Gastroesophageal sphincter (tissue), 4 donors: ENCODE measurements around the gene SDHA. TPM values are rescaled to one million over a fixed set of nuclear protein-coding genes. Genes with fewer than 3 reads are reported as not detected.

Experiments used
- ATAC-seq: fragments of 150-250 bp; one replicate; pipeline ENCODE4 v1.9.1; 2016; ENCODE audit warnings: mild to moderate bottlenecking, moderate library complexity
- H3K27ac ChIP-seq, 4 donors: fragments of 200-600 bp; sonication (generic) in 3 of 4; 1 replicate in 3 of 4; 2 replicates in 1 of 4; pipeline ENCODE4 v1.5.1; 2016 to 2019
- H3K27me3 ChIP-seq: fragments of 200-600 bp; sonication (generic); one replicate; pipeline ENCODE4 v1.5.1; 2019
- H3K36me3 ChIP-seq, 2 donors: fragments of 200-600 bp; sonication (generic); one replicate each; pipeline ENCODE4 v1.5.1; 2019; ENCODE audit warnings: control low read depth in 1 of 2
- H3K4me1 ChIP-seq, 3 donors: fragments of 200-600 bp; sonication (generic); 1 replicate in 2 of 3; 2 replicates in 1 of 3; pipeline ENCODE4 v1.5.1; 2016 to 2019; ENCODE audit warnings: control low read depth in 2 of 3
- H3K4me3 ChIP-seq, 2 donors: fragments of 200-600 bp; sonication (generic); one replicate each; pipeline ENCODE4 v1.5.1; 2019; ENCODE audit warnings: mild to moderate bottlenecking in 1 of 2, moderate library complexity in 1 of 2
- H3K9me3 ChIP-seq, 3 donors: fragments of 200-600 bp; sonication (generic); one replicate each; pipeline ENCODE4 v1.5.1; 2017 to 2019; ENCODE audit warnings: control low read depth in 2 of 3
- CTCF ChIP-seq, 4 experiments: fragments of 200-600 bp in 2 of 4; fragments of 450-650 bp in 2 of 4; sonication (generic) in 1 of 4; IDR thresholded peaks; one replicate each; pipeline ENCODE4 v1.5.1; 2017 to 2019; ENCODE audit warnings: antibody characterized with exemption in 4 of 4, mild to moderate bottlenecking in 2 of 4, moderate library complexity in 2 of 4
- EP300 ChIP-seq: sonication (generic); formaldehyde crosslinking; IDR thresholded peaks from one replicate; pipeline ENCODE4 v1.6.1; 2017; ENCODE audit warnings: antibody characterized with exemption, mild to moderate bottlenecking
- POLR2A ChIP-seq, 2 donors: fragments of 450-650 bp; IDR thresholded peaks; one replicate each; pipeline ENCODE4 v1.6.1; 2017; ENCODE audit warnings: antibody characterized with exemption in 2 of 2, mild to moderate bottlenecking in 2 of 2, moderate library complexity in 1 of 2
- POLR2AphosphoS5 ChIP-seq: sonication (generic); formaldehyde crosslinking; IDR thresholded peaks from one replicate; pipeline ENCODE4 v1.6.1; 2017; ENCODE audit warnings: antibody characterized with exemption
- WGBS, 2 donors: methylation state at CpG; one replicate each; pipeline ENCODE4 v1.1.5; 2018; ENCODE audit warnings: low coverage in 1 of 2; 5-methylcytosine and 5-hydroxymethylcytosine counted together
- total RNA-seq, 4 donors: library from RNA; depleted of rRNA; stranded (reverse); fragments of >200 nt; gene quantifications; one replicate each; pipeline ENCODE4 v1.1.0, GENCODE V29; 2016

The SDHA gene
- total RNA-seq, 4 donors from 2014 or later, result 85.8 to 149 (median 110) TPM

GRCh38 chr5:186091-187041 is 31.8 kb upstream of the SDHA start:
- no peak for TF ChIP-seq POLR2AphosphoS5
- no peak for TF ChIP-seq CTCF (IDR thresholded peaks at IDR 0.05)
- no peak for TF ChIP-seq EP300
- TF ChIP-seq POLR2A (IDR thresholded peaks at IDR 0.05), result no peak
- Histone ChIP-seq H3K4me3 (no peak overlapping the region), H3K36me3 (no peaks in the 10 kb centered on the region), H3K27ac (no peak overlapping the region), H3K27me3 (peaks cover 22% of the 10 kb centered on the region), H3K4me1 (peaks cover 0 to 30% (median under 1%) of the 10 kb centered on the region in 3 donors), H3K9me3 (no peaks in the 10 kb centered on the region)
- ATAC-seq, result no peak
- 88 to 92% methylated on average over 2 to 3 of the region's 28 CpGs for WGBS, 2 donors

- no peak overlapping the region for H3K27ac ChIP-seq
- peaks cover 22% of the 10 kb centered on the region for H3K27me3 ChIP-seq
- no peak for ATAC-seq
- WGBS, 2 donors, result no CpG with 5 or more reads among the region's 13 CpGs
- H3K36me3 ChIP-seq, result no peaks in the 10 kb centered on the region
- TF ChIP-seq POLR2A (IDR thresholded peaks at IDR 0.05), result no peak
- TF ChIP-seq CTCF (IDR thresholded peaks at IDR 0.05), result no peak
- no peak for TF ChIP-seq EP300
- no peak for TF ChIP-seq POLR2AphosphoS5
- no peaks in the 10 kb centered on the region for H3K9me3 ChIP-seq
- H3K4me3 ChIP-seq, result no peak overlapping the region
- peaks cover 0 to 37% (median 4%) of the 10 kb centered on the region in 3 donors for H3K4me1 ChIP-seq
Observed at GRCh38 chr5:187042-187431, 31.1 kb upstream of the SDHA start.

- Histone ChIP-seq H3K4me1 (peaks cover 0 to 37% (median 4%) of the 10 kb centered on the region in 3 donors), H3K36me3 (no peaks in the 10 kb centered on the region), H3K27me3 (peaks cover 20% of the 10 kb centered on the region), H3K9me3 (no peaks in the 10 kb centered on the region), H3K27ac (no peak overlapping the region), H3K4me3 (peak overlapping the region in 1 of 2 donors; percentile 39)
- WGBS, 2 donors, result no CpG with 5 or more reads among the region's 21 CpGs
- no peak for ATAC-seq
- TF ChIP-seq POLR2AphosphoS5 (no peak), CTCF (IDR thresholded peaks at IDR 0.05) (no peak), POLR2A (IDR thresholded peaks at IDR 0.05) (no peak), EP300 (no peak)
Observed at GRCh38 chr5:187617-188451, 30.3 kb upstream of the SDHA start.

- peak; percentile 87 for ATAC-seq
- H3K4me1 ChIP-seq, result peaks cover 0 to 37% (median 4%) of the 10 kb centered on the region in 3 donors
- 60% methylated on average over 1 of the region's 37 CpGs; no CpG with 5 or more reads in 1 of the 2 donors for WGBS, 2 donors
Observed at GRCh38 chr5:188488-189481, 29.3 kb upstream of the SDHA start.

More at GRCh38 chr5:188488-189481, 29.3 kb upstream of the SDHA start:
- TF ChIP-seq EP300 (no peak), CTCF (IDR thresholded peaks at IDR 0.05) (peak in 3 of 4 experiments; percentile 90 to 94 (median 93)), POLR2A (IDR thresholded peaks at IDR 0.05) (no peak)
- Histone ChIP-seq H3K27ac (no peak overlapping the region), H3K9me3 (no peaks in the 10 kb centered on the region), H3K27me3 (peaks cover 24% of the 10 kb centered on the region), H3K36me3 (no peaks in the 10 kb centered on the region), H3K4me3 (peak overlapping the region in 1 of 2 donors; percentile 39)
